Activated T-cell treated with anti-CD3 and anti-CD28 coated beads, Interleukin-2, amount 50 U/mL, for 48 hours (primary cell): ENCODE data around the gene RNF167.

Experiments
- DNase-seq, 2 experiments: peaks; one replicate each; pipeline ENCODE4 v3.0.0-alpha.2; 2020

RNF167 gene

GRCh38 chr17:4940555-4941318 is 669 bp downstream of the RNF167 start:
- peak; percentile 70 for DNase-seq

DNA sequence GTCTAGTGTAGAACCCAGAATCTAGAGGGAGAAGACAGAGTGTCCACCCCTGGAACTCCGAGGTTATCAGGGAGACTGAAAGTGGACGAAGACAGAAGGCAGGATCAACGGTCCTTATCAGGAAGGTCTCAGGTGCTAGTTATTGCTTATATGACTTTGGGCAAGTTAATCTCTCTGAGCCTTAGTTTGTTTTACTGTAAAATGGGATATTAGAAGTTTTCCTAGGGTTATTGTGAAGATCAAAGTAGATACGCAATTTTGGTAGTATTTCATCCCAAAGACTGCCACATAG is 1.2 kb downstream of the RNF167 start:
- DNase-seq: no peak

- no peak for DNase-seq
Observed at GRCh38 chr17:4942760-4943508, 2.9 kb downstream of the RNF167 start.

DNA sequence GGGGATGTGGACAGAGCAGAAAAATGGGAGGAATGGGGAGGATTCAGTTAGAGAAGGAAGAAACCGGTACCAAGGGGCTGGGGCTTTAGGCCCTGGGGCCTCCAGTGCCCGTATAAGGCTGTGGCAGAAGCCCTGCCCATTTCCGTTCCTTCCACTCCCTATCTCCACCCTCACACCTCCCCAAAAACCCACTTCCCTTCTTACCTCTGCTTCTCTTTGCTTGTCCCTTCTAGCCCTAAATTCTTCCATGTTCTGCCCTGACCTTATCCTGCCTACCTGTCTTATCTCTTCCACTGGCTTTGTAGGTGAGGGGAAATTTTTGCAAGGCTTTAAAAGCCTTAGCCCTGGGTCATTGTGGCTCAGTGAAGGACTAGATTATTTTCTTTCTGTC is 4.1 kb downstream of the RNF167 start:
- DNase-seq: peak; percentile 53 to 70

GRCh38 chr17:4944554-4945175 is 4.6 kb downstream of the RNF167 start:
- DNase-seq: peak; percentile 69 to 71

DNA sequence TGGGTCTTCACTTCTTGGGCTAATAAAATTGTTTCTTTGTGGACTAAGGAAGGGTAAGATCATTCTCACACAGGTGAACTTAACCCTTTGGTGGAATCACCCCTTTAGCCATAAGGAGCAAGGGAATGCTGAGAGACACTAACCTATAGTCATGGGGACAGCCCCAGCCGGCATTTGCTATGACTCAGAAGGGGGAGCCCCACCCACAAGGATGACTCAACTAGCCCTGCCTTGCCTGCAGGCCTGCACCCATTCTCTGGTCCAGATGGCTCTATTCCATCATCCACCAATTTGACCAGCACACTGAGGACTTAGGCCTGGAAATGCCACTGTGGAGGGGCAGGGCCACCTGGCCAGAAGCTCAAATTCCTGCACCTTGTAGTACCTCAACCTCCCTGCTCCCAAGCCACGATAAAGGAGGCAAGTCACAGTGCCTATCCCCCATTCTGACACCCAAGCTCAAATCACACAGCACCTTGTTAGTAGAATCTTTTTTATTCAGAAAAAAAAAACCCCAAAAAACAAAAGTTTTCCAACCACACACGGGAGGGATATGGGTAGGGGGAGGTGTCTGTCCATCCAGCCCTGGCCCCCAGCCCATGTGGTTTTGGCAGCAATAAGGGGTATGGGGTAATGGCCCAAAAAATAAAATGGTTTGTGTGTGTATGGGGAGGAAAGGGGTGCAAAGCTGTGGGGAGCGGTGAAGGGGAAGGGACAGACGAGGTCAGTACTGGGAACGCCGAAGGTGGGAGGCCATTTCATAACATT is 5.3 kb downstream of the RNF167 start:
- peak; percentile 91 to 93 for DNase-seq

DNA sequence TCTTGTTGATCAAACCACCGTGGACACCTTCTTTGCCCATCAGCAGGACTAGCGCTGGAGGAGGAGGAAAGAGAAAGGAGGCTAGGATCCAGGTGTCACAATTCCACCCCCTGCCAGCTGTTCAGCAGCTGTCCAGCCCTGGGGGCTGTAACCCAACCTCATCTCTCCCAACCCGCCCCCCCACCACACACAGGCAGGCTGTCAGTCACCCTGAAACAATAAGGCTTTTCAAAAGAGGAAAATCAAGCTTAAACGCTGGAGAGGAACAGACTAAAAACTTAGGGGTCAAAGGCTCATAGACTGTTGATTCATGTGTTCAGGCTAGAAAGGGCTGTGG is 5.8 kb downstream of the RNF167 start:
- no peak for DNase-seq

GRCh38 chr17:4946312-4946976 is 6.4 kb downstream of the RNF167 start:
- DNase-seq: no peak

DNA sequence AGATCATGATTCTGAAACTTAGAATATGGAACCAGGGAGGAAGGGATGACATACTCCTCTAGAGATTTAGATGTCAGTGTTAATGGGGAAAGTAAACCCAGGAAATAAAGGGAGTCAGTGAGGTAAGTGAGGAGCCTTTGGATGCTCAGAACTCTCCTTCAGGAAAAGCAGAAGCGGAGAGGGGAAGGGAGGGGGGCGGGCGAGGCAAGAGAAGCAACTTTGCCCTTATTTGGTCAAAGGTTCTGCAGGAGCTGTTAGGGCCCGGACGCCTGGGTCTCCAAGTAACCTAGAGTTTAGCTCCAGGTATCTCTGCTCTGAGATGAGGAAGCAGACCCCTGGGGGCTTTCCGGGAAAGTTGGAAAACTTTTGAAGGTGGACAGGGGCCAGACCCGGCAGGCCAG is 6.9 kb downstream of the RNF167 start:
- no peak for DNase-seq

GRCh38 chr17:4947411-4948165 is 7.5 kb downstream of the RNF167 start:
- peak; percentile 81 to 84 for DNase-seq

DNA sequence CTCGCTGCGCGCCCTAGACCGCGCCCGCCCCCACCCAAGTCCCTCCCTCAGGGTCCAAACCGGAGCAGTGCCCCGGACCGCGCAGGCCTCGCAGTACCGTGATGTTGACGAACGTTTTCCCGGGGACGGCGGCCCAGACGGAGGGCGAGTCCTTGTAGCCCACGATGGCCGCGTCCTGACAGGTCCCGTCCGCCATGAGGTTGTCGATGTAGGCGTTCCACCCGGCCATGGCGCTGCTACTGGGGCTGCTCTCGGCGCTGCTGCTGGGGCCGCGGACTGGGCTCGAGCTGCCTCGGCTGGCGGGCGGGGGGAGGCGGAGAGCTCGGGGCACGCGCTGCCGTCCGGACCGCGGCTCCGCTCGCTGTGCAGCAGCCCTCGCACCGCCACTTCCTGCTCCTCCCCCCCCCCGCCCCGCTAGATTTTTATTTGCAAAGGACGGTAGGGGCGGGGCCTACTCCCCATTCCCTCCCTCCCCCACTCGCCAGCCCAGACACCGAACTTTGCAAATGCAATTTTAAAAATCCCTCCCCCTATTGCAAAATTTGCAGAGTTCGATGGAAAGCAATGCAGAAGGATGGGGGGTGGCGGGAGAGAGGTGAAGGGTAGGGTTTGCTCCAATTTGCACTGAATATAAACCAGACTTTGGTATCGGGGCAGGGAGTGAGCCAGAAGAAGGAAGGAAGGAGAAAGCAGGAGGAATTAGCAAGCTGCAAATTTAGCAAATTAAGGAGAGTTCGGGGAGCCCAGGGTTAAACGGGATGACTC is 8.3 kb downstream of the RNF167 start, which contains the start of gene PFN1:
Gene PFN1, minus strand, starts transcription at position 365 of the 765 bp plus-strand sequence. Its CDS starts 136 bp downstream, at position 229.
- DNase-seq: peak; percentile 89 to 94

- DNase-seq: peak in 1 of 2 experiments; percentile 86
Observed at GRCh38 chr17:4948931-4949320, 8.9 kb downstream of the RNF167 start.

DNA sequence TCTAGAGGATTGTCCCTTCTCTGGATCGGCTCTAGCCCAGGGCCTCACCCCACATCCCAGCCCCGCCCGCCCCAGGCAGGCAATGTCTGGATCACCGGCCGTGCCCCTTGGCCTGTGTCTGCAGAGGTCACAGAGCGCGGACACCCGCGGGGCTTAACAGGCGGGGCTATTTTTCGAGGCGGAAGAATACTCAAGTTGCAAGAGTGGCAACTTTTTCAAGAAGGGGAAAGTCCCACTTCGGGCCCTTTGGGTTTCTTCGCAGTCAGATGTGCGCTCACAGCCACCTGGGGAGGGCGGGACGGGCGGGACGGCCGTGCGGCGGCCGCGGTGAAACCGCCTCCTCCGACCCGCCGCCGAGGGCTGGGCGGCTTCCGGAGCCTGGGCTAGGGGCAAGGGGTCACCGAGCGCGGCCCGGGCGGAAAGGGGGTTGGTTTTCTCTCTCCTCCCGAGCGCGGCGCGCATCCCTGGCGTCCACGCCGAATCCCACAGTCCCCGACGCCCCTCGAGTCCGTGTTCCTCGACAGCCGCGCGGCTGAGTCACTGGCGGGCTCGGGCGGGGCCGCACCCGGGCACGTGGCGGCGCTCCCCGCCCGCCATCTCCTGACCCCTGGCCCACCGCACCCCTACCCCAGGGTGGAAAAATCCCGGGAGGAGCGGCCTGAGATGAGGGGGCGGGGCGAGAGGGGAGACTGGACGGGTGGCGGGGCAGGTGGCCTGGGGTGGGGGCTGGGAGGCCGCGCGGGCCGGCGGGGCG is 9.4 kb downstream of the RNF167 start:
- peak; percentile 87 for DNase-seq

DNA sequence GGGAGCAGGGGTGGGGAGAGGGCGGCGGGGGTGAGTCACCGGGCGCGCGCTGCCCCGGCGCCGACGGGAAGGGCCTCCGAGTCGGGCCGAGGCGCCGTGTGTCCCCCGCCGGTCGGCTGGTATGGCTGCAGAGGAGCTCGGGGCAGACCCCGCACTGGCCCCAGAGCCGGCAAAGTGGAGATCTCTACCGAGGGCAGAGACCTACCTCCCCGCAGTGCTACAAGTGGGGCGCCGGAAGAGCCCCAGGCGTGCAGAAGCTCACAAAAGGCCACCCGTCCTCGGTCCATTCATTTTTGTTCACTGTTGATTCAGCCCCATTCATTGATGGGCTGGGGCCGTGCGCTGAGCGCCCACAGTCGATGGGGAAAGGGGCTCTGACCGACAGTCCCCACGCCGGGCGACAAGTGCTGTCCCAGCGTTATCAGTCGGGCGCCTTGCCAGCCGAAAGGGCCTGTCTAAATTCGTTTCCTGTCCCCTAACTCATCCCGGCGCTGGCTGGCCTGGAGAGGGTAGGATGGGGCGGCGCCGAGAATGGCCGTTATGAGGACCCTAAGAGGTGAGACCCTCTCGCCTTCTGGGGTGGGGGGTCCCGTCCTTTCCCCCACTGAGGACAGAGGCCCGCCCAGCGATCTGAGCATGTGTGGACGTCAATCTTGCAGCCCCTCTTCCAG is 10.1 kb downstream of the RNF167 start:
- peak in 1 of 2 experiments; percentile 70 for DNase-seq

DNA sequence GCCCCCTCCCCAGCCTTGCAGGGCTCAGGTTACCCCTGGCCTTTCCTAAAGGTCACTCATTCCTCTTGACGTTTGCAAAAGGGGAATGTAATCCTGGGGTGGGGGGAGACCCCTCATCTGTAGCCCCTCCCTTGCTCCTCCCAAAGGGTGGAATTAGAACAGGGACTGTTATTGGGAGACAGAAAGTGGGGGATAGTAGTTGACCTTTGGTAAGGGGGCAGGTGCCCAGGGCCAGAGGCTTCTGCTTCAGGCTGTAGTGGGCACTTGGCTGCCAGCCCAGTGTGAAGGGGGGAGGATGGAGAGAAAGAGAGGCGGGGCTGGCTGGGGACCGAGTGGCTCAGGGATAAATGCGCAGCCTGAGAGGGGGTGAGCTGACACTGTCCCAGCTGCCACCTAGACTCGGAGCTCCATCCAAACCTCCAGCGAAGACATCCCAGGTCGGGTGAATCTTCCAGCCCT is 10.7 kb downstream of the RNF167 start, which contains the start of gene ENO3:
Gene ENO3, plus strand, starts transcription at position 374 of the 459 bp plus-strand sequence. CDS start 711 bp downstream, outside the sequence.
- DNase-seq: no peak

DNA sequence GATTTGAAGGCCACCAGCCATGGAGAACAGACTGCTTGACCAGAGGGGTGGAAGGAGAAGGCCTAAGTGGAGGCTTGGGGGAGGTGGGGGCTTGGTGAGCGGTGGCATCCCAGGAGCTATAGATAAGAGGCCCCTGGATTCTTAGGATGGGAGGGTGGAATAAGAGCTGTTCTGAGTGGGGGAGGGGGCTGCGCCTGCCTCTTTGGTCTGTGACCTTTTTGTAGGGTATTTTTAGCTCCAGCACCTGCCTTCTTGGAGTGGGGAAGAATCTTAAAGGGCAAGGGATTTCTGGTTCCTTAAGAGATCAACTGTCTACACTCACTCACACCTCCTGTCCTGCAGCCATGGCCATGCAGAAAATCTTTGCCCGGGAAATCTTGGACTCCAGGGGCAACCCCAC is 11.4 kb downstream of the RNF167 start:
- no peak for DNase-seq

DNA sequence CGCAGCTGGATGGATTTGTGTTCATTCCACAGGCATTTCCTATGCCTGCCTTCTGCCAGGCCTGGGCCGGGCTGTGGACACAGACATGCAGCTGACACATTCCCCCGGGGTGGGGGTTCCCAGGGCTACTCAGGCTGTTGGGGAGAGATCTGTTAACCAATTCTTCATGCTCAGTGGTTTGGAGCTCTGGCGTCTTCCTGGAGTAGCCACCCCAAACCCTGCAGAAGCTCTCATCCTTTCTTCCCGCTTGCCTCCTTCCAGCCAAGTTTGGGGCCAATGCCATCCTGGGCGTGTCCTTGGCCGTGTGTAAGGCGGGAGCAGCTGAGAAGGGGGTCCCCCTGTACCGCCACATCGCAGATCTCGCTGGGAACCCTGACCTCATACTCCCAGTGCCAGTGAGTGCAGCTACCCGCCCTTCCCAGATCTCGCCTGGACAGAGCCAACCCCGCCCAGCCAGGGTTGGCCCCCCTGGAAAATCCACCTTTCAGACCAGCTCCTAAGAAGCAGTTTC is 13.4 kb downstream of the RNF167 start:
- DNase-seq: no peak

DNA sequence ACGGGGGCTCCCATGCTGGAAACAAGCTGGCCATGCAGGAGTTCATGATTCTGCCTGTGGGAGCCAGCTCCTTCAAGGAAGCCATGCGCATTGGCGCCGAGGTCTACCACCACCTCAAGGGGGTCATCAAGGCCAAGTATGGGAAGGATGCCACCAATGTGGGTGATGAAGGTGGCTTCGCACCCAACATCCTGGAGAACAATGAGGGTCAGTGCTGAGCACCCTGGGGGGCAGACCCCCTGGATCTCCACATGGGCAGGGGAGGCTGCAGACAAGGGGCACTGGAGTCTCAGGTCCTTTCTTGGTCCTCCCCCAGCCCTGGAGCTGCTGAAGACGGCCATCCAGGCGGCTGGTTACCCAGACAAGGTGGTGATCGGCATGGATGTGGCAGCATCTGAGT is 15.0 kb downstream of the RNF167 start:
- no peak for DNase-seq

DNA sequence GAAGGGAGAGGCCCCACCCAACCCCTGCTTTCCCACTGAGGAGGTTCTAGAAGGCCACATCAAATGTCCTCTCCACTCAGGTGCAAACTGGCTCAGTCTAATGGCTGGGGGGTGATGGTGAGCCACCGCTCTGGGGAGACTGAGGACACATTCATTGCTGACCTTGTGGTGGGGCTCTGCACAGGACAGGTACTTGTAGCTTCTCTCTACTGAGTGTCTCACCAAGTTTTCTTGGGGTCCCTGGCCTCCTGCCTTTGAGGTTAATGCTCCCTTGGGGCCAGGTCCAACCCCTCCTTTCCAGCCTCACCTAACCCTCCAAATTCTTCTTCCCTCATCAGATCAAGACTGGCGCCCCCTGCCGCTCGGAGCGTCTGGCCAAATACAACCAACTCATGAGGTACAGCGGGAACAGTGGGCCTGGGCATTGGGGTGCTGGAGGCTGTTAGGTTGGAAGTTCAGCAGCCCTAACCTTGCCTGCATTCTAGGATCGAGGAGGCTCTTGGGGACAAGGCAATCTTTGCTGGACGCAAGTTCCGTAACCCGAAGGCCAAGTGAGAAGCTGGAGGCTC is 16.5 kb downstream of the RNF167 start:
- DNase-seq: peak; percentile 59 to 64
